ENCODE measurements around the gene ATP4B. TPM values are rescaled to one million over a fixed set of nuclear protein-coding genes. Genes with fewer than 3 reads are reported as not detected.

The ATP4B gene
- total RNA-seq, 2 donors from 2014 or later, result 0.34 TPM; not detected in 1

GRCh38 chr13:113607056-113607888 lies 50.7 kb downstream of the ATP4B start:
- intact Hi-C loops (cut with DNase I), result no loop called here
- H3K27me3 ChIP-seq (replicated peaks; ENCODE audit: insufficient read depth), result no peaks in the 10 kb centered on the region
- TF ChIP-seq POLR2A (IDR thresholded peaks at IDR 0.05) (no peak), CTCF (IDR thresholded peaks at IDR 0.05) (no peak), POLR2AphosphoS5 (IDR thresholded peaks at IDR 0.05) (no peak)
- H3K4me3 ChIP-seq, result no peak overlapping the region
- H3K4me1 ChIP-seq (replicated peaks), result no peaks in the 10 kb centered on the region
- no peaks in the 10 kb centered on the region for H3K36me3 ChIP-seq
- no peak for DNase-seq (ENCODE audit: low spot score)
- H3K27ac ChIP-seq, result no peak overlapping the region
- WGBS, result 82% methylated on average over 28 of the region's 28 CpGs
- no peaks in the 10 kb centered on the region for H3K9me3 ChIP-seq

GRCh38 chr13:113605866-113606438 lies 52.0 kb downstream of the ATP4B start:
- WGBS, result 97% methylated on average over 34 of the region's 34 CpGs

GRCh38 chr13:113605461-113605860 lies 52.5 kb downstream of the ATP4B start:
- no peaks in the 10 kb centered on the region for H3K36me3 ChIP-seq
- WGBS, result 95% methylated on average over 8 of the region's 8 CpGs

More at GRCh38 chr13:113605866-113606438, 52.0 kb downstream of the ATP4B start:
- DNase-seq (ENCODE audit: low spot score), result no peak
- intact Hi-C loops (cut with DNase I), result no loop called here
- H3K27ac ChIP-seq, result no peak overlapping the region
- no peaks in the 10 kb centered on the region for H3K27me3 ChIP-seq (replicated peaks; ENCODE audit: insufficient read depth)
- H3K4me3 ChIP-seq, result no peak overlapping the region
- no peak for TF ChIP-seq CTCF (IDR thresholded peaks at IDR 0.05)
- no peak for TF ChIP-seq POLR2A (IDR thresholded peaks at IDR 0.05)
- TF ChIP-seq POLR2AphosphoS5 (IDR thresholded peaks at IDR 0.05), result no peak
- no peaks in the 10 kb centered on the region for H3K36me3 ChIP-seq
- no peaks in the 10 kb centered on the region for H3K4me1 ChIP-seq (replicated peaks)
- H3K9me3 ChIP-seq, result no peaks in the 10 kb centered on the region

GRCh38 chr13:113604186-113604585 lies 53.8 kb downstream of the ATP4B start:
- no peaks in the 10 kb centered on the region for H3K36me3 ChIP-seq
- intact Hi-C loops (cut with DNase I), result no loop called here
- H3K27ac ChIP-seq, result no peak overlapping the region
- H3K9me3 ChIP-seq, result no peaks in the 10 kb centered on the region
- no peak overlapping the region for H3K4me3 ChIP-seq
- TF ChIP-seq POLR2AphosphoS5 (IDR thresholded peaks at IDR 0.05) (no peak), CTCF (IDR thresholded peaks at IDR 0.05) (no peak)
- H3K4me1 ChIP-seq (replicated peaks), result no peaks in the 10 kb centered on the region
- WGBS, result 100% methylated on average over 1 of the region's 1 CpG
- no peaks in the 10 kb centered on the region for H3K27me3 ChIP-seq (replicated peaks; ENCODE audit: insufficient read depth)
- DNase-seq (ENCODE audit: low spot score), result no peak

More at GRCh38 chr13:113605461-113605860, 52.5 kb downstream of the ATP4B start:
- no peak for TF ChIP-seq POLR2AphosphoS5 (IDR thresholded peaks at IDR 0.05)
- no peak for TF ChIP-seq CTCF (IDR thresholded peaks at IDR 0.05)
- no peak for TF ChIP-seq POLR2A (IDR thresholded peaks at IDR 0.05)
- H3K4me1 ChIP-seq (replicated peaks), result no peaks in the 10 kb centered on the region
- H3K9me3 ChIP-seq, result no peaks in the 10 kb centered on the region
- no peak for DNase-seq (ENCODE audit: low spot score)
- no peak overlapping the region for H3K27ac ChIP-seq
- intact Hi-C loops (cut with DNase I), result no loop called here
- H3K27me3 ChIP-seq (replicated peaks; ENCODE audit: insufficient read depth), result no peaks in the 10 kb centered on the region
- H3K4me3 ChIP-seq, result no peak overlapping the region

All from prostate gland (tissue), 2 donors.